Stimulated activated CD4-positive, alpha-beta T cell treated with anti-CD3 and anti-CD28 coated beads, Interleukin-15, amount 100 ng/mL, for 48 hours (primary cell): Measurements from ENCODE around the gene DET1.
"Not testable (repeated sequence)": the region's sequence is repeated elsewhere in the genome, so short reads cannot be mapped to it uniquely, and the experiment has no call there.

Source experiments
- DNase-seq, 2 donors: peaks; one replicate each; pipeline ENCODE4 v3.0.0-alpha.2; 2020; ENCODE audit warnings: low read depth in 2 of 2

Gene DET1

DNA sequence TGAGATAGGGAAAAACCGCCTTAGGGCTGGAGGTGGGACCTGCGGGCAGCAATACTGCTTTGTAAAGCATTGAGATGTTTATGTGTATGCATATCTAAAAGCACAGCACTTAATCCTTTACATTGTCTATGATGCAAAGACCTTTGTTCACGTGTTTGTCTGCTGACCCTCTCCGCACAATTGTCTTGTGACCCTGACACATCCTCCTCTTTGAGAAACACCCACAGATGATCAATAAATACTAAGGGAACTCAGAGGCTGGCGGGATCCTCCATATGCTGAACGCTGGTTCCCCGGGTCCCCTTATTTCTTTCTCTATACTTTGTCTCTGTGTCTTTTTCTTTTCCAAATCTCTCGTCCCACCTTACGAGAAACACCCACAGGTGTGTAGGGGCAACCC lies 5.4 kb downstream of the DET1 start:
- DNase-seq, result not testable (repeated sequence)

DNA sequence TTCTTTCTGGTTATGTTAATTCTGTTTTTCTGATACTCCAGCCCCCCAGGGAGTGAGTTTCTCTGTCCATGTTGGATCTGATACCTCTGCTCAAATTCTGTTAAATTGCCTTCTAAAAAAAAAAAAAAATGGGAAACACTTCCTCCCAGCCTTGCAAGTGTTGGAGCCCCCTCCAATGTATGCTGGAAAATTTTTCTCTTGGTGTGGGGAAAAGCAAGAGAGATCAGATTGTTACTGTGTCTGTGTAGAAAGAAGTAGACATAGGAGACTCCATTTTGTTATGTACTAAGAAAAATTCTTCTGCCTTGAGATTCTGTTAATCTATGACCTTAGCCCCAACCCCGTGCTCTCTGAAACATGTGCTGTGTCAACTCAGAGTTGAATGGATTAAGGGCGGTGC lies 6.1 kb downstream of the DET1 start:
- DNase-seq, result not testable (repeated sequence)

DNA sequence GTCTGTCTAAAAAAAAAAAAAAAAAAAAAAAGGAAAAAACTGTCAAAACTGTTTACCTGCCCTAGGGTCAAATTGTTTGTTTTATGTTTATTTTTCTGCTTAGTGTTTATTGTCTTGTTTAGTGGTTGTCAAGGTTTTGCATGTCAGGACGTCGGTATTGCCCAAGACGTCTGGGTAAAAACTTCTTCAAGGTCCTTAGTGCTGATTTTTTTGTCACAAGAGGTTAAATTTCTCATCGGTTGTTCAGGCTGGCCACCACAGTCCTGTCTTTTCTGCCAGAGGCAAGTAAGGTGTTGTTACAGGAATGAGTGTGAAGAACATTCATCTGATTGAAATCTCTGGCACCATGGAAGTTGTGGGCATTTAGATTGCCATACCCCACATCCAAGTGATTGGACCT lies 7.0 kb downstream of the DET1 start:
- DNase-seq, result no peak

DNA sequence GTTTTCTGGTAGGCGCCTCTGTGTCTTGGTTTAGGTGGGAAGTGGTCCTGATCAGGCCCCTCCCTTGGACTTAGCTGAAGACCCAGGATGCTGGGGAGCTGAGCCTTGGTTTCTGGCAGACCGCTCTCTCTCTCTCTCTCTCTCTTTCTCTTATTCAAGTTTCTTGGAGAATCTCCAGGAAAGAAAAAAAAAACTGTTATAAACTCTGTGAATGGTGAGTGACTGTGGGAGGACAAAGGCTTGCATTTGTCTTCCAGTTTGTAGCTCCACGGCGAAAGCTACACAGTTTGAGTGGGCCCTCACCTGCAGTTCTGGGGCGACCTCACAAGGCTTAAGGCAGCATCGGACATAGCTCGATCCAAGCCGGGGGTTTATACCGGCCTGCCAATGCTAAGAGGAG lies 7.5 kb downstream of the DET1 start:
- no peak for DNase-seq

DNA sequence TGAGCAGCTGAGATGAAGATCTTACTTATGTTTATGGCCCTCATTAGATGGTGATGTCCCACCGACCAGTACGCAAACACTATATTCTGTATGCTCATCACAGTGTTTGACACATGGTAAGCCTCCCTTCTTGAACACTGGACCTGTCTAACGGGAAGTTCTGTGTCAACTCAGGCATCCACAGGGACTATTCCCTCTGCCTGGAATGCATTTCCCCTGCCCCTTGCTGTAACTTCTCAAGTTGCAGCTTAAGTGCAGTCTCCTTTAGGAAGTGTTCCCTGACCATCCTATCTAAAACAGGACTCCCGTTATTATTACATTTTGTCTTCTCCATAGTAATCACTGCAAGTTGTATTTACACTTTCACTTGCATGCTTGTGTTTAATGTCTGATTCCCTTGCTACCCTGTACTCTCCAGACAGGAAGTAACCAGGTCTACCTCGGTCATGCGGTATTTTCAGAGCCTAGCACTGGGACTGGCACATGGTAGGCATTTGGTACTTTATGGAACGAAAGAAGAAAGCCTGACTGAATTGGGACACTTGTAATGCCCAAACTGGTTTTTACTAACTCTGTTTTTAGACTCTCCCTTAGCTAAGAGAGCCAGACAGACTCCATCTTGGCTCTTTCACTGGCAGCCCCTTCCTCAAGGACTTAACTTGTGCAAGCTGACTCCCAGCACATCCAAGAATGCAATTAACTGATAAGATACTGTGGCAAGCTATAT lies 8.7 kb downstream of the DET1 start:
- DNase-seq, result no peak

DNA sequence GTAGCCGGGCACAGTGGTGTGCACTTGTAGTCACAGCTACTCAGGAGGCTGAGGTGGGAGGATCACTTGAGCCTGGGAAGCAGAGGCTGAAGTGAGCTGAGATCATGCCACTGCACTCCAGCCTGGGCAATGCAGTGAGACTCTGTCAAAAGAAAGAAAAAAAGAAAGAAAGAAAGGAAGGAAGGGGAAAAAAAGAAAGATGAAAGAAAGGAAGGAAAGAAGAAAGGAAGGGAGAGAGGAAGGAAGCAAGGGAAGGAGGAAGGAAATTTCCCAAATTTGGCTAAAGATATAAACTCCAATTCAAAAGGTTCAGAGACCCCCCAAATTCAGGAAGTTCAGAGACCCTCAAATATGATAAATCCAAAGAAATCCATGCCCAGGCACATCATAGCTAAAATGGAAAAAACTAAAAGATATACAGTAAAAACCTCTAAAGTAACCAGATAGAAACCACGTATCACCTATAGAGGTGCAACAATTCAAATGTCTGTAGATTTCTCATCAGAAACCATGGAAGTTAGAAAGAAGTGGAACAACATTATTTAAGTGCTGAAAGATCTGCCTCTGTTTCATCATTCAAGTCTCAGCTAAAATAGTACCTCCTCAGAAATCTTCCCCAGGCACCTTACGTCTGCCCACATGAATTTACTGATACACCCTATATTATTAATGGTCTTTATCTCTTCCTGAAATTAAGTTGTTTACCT lies 10.7 kb downstream of the DET1 start:
- DNase-seq, result no peak

DNA sequence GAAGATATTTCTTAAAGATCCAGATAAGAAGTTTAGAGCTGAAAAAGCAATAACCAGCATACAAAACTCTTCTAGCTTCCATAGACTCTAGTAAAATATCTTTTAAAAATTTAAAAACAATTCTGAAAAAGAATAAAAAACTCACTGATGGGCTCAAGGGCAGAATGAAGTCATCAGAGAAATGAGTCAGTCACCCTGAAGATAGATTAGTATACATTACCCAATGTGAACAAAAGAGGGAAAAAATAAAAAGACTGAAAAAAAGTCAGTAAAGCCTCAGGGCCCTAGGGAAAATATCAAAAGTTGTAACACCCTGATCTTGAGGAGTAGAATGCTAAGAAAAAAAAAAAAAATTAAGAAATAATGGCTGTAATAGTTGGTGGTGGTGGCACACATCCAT lies 11.4 kb downstream of the DET1 start:
- DNase-seq, result no peak

DNA sequence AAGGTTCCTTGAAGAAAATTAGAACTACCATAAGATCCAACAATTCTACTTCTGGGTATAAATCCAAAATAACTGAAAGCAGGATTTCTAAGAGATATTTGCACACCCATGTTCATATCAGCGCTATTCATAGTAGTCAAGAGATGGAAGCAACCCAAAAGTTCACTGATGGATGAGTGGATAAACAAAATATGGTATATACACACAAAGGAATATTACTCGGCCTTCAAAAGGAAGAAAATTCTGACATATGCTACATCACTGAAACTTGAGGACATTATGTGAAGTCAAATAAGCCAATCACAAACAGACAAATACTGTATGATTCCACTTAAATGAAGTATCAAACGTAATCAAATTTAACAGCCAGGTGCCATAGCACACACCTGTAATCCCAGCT lies 13.1 kb downstream of the DET1 start:
- DNase-seq, result no peak

DNA sequence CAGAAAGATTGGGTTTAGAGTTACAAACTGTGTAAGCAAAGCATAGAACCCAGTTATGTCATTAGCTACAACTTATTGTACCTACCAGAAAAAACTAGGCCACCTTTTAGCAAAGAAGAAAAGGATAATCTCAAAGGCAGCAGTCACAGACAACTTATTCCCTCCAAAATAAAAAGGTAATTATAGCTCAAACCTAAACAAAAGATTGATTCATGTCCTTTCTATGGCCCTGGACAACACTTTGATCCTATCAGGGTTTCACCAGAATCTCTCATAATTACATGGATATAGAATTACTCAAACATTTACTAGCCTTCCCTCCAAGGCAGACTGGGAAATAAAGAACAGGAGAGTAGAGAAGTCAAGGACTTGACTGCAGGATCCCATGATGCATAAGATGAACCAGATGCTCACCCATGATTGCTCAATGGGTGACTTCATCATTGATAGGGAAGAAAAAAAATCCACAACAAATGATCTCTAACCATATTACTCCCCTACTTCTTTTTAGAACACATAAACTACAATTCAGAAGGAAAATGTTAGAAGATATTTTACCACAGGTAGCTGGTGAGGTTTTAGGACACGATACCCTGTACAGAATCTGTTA lies 17.4 kb downstream of the DET1 start:
- no peak for DNase-seq

DNA sequence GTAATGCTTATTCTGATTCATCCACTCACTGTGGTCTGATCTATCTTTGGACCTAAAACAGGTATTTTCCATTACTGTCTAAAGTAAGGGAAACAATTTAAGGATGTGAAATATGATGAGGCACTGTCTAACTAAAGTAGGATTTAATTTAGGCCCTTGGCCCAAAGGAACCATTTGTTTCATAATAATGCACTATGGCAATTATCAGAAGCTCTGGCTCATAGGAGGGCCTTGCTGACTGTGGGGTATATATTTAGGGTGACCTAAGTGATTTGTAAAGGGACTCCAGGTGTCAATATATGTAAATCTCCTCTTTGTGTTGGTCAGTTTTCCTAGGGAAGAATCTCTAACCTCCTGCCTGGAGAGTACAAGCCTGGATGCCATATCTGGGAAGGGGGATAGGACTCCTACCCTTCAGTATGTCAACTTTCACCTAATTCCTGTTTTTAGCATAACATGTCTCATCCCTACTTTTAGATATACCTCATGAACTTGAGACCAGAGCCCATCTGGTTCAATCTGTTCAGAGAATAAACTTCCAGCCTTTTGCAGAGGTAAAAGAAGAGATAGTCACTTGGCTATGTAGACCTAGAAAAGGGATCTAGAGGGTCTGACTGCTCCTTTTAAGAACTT lies 20.1 kb downstream of the DET1 start:
- no peak for DNase-seq

DNA sequence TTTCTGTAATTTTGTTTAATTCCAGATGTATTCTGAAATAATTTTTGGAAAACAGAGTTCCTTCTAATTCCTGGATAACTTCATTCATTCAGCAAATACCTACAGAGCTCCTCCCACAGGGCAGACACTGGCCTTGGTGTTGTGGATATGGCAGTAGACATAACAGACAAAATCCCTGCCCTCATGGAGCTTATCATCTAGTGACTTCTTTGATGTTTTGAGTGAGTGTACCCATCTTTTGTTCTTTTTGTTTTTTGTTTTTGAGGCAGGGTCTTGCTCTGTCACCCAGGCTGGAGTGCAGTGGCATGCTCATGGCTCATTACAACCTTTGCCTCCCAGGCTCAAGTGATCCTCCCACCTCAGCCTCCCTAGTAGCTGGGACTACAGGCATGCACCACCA lies 21.1 kb downstream of the DET1 start:
- DNase-seq, result no peak

DNA sequence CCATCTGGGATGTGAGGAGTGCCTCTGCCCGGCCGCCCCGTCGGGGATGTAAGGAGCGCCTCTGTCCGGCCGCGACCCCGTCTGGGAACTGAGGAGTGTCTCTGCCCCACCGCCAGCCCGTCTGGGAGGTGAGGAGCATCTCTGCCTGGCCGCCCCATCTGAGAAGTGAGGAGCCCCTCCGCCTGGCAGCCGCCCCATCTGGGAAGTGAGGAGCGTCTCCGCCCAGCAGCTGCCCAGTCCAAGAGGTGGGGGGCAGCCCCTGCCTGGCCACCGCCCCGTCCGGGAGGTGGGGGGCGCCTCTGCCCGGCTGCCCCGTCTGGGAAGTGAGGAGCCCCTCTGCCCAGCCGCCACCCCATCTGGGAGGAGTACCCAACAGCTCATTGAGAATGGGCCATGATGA lies 22.4 kb downstream of the DET1 start:
- DNase-seq, result not testable (repeated sequence)

DNA sequence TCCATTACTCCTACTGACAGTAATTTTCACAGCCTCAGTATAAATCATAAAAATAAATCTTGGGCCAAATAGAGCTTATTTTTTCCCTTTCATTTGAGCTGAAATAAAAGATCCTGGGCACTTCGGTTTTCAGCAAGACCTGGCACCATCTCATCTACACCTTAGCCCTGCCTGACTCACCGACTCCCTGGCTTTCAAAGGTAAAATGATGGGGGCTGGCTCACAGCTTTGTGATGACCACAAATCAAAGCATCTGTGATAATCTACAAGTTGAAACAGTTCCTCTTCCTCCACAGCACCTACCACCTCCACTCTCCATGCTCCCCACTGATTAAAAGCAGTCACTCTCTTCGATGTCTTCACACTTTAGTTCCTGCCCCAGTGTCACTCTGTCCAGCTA lies 27.6 kb downstream of the DET1 start:
- DNase-seq, result no peak

DNA sequence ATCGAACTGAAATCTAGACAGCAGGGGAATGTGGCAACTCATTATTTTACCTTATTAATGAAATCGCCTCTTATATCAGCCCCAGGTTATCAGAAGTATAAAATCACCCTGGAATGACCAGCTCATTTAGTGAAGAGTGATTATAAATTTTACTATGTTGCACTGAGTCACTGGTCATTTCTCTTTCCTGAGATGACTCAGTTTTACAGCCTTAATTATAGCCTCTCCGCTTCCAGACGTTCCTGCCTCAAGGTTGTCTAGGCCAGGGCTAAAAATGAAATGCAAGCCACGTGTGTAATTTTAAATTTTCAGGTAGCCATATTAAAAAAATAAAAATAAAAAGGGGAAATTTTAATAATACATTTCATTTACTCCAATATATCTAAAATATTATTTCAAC lies 33.3 kb downstream of the DET1 start:
- DNase-seq, result no peak

DNA sequence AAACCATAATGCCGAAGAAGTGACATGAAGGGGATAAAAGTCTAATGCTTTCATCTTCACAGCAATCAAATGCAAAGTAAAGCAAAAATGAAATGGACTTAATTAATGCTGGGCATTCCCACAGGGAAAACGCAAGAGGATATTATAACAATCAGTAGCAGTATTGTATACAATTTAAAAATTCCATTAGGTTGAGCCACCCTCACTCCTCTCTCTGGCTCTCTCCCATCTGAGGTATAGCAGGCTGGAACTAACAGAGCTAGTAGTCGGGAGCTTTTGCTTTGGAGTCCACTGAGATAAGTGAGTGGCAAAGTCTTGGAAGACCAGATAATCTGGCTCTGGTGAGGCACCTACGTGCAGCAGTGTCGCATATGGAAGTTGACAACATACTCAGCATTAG lies 33.9 kb downstream of the DET1 start:
- DNase-seq, result no peak

DNA sequence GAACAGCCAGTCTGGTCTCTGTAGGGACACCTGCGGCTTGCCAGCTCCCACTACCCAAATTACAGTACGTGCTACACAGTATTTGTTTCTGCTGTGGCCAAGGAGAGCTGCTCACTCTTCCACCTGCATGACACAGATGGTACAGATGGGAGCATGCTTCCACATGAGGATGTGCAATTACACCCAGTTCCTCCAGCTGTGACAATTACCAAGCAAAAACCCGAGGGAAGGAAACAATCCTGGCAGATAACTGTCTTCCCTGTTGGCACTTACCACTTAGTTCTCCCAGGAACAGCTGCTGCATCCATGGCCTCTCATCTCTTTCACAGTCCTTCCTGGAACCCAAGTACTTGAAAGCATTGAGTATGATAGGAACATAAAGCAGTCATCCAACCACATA lies 34.4 kb downstream of the DET1 start:
- DNase-seq, result no peak

DNA sequence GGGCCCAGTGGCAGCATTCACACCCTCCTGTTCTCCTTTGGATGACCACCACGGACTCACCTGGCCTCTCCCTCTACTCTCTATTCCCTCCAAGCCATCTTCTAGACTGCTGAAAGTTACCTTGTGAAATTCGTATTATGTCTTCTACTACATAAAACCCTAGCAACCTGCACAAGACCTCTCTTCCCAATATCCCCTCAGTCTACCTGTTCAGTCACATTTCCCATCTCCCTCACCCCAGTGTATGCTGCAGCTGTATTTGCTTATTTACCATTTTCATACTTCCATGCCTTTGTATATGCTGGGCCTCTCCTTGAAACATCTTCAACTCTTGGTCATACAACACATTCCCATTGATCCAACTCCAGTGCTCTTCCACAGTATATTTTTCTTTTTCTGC lies 35.3 kb downstream of the DET1 start:
- DNase-seq, result no peak

DNA sequence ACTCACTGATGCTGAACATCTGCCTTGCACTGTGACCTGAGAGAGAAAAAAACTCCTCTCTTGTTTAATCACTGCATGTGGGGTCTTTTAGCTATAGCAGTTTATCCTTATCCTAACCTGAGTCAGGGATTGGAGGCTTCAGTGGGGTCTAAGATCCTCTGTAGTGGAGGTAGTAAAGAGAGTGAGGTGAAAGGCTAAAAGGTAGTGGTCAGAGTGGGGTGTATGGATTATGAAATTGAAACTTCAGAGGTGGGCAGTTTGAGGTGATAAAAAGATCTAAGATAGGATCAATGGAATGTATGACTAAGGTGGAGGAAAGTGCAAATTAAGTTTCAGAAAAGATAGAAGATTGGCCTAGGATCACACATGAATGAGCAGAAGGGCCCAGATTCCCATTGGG lies 36.5 kb downstream of the DET1 start:
- DNase-seq, result no peak

DNA sequence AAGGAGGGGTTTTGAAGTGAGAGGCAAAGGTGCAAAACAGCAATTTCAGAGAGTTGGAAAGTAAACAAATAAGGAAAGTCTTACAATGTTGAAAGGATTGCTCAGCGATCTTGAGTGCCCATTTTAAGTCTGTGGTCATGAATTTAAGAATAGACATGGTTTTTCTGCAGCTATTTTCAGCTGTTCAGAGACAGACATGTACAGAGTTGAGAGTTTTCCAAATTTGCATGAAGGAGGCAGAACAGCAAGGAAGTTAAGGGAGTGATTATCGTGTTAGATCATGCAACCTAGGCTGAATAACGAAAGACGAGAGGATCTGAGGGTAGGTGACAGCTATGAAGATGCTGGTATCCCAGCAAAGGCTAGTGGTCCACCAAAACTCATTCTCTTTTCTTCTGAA lies 37.2 kb downstream of the DET1 start:
- DNase-seq, result no peak

DNA sequence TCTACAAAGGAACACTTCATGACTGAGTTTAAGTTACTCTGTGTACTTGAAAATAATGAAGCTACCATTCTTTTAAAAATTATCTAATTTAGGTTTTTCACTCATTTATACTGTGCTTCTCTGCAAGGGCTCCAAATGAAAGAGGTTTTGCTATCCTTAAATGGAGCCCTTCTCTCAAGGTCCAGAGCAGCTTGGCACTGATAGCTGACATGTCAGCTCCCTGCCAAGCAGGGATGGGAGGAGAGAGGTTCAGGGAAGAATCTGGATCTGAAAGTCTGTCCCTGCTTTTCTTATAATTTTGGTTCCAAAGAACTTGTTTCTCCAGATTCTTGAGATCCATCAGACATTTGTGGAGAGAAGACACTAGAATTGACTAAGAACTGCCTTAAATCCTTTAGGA lies 39.9 kb downstream of the DET1 start:
- DNase-seq, result no peak

DNA sequence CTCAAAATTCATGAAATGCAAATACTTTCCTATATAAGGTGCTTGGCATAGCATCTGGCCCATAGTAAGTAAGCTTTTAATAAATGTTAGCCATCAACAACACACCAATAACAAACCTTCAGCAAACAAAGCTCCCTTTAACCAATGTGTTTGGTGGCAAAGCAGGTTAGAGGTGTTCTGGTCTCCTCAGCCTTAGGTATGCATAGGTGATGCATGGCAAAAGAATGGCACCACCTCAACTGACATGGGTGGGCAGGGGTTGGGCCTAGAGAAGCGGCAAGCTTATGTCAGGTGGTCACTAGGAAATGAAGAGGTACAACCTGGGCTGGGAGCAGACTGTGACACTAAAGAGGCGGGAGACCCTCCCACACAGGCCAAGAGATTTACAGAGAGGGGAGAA lies 40.8 kb downstream of the DET1 start:
- no peak for DNase-seq

DNA sequence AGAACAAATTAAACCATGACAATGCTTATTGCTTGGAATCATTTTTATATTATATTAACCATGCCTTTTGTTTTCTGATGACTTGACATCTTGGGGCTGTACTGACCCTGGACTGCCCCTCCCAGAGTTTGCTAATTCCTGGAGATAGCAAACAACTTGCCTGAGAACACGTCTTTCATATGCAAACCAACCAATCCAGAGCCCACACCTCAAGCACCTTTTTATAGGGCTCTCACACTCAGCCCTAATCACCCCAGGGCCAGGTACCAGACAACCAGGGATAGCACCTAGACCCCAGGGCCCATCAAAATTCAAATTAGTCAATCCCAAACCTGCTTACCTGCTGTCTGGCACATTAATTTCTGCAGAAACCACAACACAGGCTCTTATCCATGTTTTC lies 42.0 kb downstream of the DET1 start:
- no peak for DNase-seq

DNA sequence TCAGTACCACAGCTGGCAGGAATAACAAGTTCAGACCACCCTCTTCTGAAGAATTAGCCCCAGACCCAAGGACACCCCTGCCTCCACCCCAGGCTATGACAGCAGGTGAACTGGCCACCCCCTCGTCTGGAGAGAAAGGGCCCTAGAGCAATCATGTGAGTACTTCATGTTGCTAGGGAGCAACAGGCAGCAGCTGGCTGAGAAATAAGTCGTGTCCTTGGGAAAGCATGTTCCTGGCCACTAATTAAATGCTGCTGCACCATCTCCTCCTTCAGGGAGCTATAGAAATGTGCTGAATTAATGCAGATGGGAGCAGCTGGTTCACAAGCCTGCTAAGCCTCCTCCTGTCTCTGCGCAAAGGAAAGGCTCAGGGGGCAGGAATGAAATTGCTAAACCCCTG lies 47.5 kb downstream of the DET1 start:
- no peak for DNase-seq
